ENCODE results near the gene DLGAP4. TPM values are rescaled to one million over a fixed set of nuclear protein-coding genes. Genes with fewer than 3 reads are reported as not detected.

The DLGAP4 gene
- total and polyA plus RNA-seq, 2 of the 8 experiments (the other 6 are each of a cell fraction or from before 2014, with no cell fraction given) = 41.2 to 57.2 TPM

DNA sequence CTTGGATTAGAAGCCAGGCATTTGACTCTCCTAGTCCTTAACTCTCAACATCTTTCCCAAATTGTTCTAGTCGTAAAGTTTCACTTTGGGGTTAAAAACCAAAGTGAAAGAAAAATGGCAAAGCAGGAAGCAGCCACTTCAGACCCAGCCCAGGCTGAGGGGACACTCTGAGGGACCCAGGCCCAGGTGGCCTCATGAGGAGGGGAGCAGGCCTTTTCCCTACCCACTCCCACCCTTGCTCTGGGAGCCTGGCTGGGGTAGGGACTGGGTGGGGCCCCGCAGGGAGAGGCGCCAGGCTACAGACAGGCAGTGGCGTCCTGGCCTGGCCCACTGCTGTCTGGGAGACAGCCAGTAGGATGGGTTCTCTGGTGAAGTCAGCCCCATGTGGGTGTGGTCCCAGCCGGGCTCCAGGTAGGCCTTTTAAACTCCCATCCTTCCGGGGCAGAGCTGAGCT lies 166.5 kb downstream of the DLGAP4 start (continued):
- TF ChIP-seq, protein P1, sequence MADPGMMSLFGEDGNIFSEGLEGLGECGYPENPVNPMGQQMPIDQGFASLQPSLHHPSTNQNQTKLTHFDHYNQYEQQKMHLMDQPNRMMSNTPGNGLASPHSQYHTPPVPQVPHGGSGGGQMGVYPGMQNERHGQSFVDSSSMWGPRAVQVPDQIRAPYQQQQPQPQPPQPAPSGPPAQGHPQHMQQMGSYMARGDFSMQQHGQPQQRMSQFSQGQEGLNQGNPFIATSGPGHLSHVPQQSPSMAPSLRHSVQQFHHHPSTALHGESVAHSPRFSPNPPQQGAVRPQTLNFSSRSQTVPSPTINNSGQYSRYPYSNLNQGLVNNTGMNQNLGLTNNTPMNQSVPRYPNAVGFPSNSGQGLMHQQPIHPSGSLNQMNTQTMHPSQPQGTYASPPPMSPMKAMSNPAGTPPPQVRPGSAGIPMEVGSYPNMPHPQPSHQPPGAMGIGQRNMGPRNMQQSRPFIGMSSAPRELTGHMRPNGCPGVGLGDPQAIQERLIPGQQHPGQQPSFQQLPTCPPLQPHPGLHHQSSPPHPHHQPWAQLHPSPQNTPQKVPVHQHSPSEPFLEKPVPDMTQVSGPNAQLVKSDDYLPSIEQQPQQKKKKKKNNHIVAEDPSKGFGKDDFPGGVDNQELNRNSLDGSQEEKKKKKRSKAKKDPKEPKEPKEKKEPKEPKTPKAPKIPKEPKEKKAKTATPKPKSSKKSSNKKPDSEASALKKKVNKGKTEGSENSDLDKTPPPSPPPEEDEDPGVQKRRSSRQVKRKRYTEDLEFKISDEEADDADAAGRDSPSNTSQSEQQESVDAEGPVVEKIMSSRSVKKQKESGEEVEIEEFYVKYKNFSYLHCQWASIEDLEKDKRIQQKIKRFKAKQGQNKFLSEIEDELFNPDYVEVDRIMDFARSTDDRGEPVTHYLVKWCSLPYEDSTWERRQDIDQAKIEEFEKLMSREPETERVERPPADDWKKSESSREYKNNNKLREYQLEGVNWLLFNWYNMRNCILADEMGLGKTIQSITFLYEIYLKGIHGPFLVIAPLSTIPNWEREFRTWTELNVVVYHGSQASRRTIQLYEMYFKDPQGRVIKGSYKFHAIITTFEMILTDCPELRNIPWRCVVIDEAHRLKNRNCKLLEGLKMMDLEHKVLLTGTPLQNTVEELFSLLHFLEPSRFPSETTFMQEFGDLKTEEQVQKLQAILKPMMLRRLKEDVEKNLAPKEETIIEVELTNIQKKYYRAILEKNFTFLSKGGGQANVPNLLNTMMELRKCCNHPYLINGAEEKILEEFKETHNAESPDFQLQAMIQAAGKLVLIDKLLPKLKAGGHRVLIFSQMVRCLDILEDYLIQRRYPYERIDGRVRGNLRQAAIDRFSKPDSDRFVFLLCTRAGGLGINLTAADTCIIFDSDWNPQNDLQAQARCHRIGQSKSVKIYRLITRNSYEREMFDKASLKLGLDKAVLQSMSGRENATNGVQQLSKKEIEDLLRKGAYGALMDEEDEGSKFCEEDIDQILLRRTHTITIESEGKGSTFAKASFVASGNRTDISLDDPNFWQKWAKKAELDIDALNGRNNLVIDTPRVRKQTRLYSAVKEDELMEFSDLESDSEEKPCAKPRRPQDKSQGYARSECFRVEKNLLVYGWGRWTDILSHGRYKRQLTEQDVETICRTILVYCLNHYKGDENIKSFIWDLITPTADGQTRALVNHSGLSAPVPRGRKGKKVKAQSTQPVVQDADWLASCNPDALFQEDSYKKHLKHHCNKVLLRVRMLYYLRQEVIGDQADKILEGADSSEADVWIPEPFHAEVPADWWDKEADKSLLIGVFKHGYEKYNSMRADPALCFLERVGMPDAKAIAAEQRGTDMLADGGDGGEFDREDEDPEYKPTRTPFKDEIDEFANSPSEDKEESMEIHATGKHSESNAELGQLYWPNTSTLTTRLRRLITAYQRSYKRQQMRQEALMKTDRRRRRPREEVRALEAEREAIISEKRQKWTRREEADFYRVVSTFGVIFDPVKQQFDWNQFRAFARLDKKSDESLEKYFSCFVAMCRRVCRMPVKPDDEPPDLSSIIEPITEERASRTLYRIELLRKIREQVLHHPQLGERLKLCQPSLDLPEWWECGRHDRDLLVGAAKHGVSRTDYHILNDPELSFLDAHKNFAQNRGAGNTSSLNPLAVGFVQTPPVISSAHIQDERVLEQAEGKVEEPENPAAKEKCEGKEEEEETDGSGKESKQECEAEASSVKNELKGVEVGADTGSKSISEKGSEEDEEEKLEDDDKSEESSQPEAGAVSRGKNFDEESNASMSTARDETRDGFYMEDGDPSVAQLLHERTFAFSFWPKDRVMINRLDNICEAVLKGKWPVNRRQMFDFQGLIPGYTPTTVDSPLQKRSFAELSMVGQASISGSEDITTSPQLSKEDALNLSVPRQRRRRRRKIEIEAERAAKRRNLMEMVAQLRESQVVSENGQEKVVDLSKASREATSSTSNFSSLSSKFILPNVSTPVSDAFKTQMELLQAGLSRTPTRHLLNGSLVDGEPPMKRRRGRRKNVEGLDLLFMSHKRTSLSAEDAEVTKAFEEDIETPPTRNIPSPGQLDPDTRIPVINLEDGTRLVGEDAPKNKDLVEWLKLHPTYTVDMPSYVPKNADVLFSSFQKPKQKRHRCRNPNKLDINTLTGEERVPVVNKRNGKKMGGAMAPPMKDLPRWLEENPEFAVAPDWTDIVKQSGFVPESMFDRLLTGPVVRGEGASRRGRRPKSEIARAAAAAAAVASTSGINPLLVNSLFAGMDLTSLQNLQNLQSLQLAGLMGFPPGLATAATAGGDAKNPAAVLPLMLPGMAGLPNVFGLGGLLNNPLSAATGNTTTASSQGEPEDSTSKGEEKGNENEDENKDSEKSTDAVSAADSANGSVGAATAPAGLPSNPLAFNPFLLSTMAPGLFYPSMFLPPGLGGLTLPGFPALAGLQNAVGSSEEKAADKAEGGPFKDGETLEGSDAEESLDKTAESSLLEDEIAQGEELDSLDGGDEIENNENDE (IDR thresholded peaks at IDR 0.05; ENCODE audit: insufficient replicate concordance, low read length) = no peak
- no peak for TF ChIP-seq POU5F1 (IDR thresholded peaks at IDR 0.05; ENCODE audit: low read depth, low read length)

Data from H1 (cell line).